Erythroblast (primary cell): ENCODE results near the gene SNX1.

Experiments used
- GATA1 ChIP-seq: IDR thresholded peaks from 2 replicates; pipeline ENCODE4 v1.6.1; 2011; ENCODE audit warnings: low read depth, mild to moderate bottlenecking, control low read depth, low read length, moderate library complexity
- POLR2A ChIP-seq: IDR thresholded peaks from 2 replicates; pipeline ENCODE4 v1.6.1; 2011; ENCODE audit warnings: mild to moderate bottlenecking, low read length

GRCh38 chr15:64070106-64070505, 25.7 kb upstream of the SNX1 start:
- TF ChIP-seq POLR2A (no peak), GATA1 (no peak)
